Esophagus squamous epithelium (tissue), 4 donors: ENCODE data around the gene ST7.

ENCODE experiments used
- CTCF ChIP-seq, 6 experiments: fragments of 450-650 bp in 4 of 6; fragments of 200-600 bp in 2 of 6; sonication (generic) in 2 of 6; IDR thresholded peaks; one replicate each; pipeline ENCODE4 v1.5.1; 2016 to 2019; ENCODE audit warnings: antibody characterized with exemption in 6 of 6, mild to moderate bottlenecking in 4 of 6, moderate library complexity in 4 of 6
- POLR2A ChIP-seq, 4 donors: fragments of 450-650 bp; IDR thresholded peaks; one replicate each; pipeline ENCODE4 v1.6.1; 2017; ENCODE audit warnings: antibody characterized with exemption in 4 of 4, mild to moderate bottlenecking in 4 of 4, moderate library complexity in 3 of 4

- TF ChIP-seq CTCF (IDR thresholded peaks at IDR 0.05) (no peak), POLR2A (IDR thresholded peaks at IDR 0.05) (no peak)
Observed at GRCh38 chr7:116977172-116977571, 23.9 kb downstream of the ST7 start.
